Activated CD4-positive, alpha-beta T cell treated with anti-CD3 and anti-CD28 coated beads, Interleukin-2, Interleukin-4, amounts not matched to agents 100 ng/mL and 50 ng/mL, durations not matched to agents 16 hours and 8 hours (primary cell): ENCODE measurements around the gene SHMT1.

ENCODE experiments used
- DNase-seq: peaks from one replicate; pipeline ENCODE4 v3.0.0-alpha.2; 2020; ENCODE audit warnings: low spot score

SHMT1 gene

DNA sequence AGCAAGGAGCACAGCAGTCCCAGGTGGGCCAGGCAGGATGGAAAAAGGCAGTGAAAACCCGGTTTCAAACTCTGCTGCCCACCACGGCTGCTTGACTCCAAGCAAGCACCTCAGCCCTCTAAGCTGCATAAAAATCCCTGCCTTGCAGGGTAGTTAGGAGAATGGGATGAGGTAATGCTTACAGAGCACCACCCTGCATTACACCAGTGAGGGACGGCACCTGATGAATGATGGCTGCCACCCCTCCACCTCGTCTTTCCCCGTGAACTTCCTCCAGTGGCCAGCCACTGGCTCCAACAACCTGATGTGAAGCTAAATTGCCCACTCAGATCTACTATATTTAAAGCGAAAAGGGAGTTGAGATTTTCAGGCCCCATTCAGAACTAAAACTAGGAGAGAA, 81.6 kb downstream of the SHMT1 start:
- DNase-seq = no peak

DNA sequence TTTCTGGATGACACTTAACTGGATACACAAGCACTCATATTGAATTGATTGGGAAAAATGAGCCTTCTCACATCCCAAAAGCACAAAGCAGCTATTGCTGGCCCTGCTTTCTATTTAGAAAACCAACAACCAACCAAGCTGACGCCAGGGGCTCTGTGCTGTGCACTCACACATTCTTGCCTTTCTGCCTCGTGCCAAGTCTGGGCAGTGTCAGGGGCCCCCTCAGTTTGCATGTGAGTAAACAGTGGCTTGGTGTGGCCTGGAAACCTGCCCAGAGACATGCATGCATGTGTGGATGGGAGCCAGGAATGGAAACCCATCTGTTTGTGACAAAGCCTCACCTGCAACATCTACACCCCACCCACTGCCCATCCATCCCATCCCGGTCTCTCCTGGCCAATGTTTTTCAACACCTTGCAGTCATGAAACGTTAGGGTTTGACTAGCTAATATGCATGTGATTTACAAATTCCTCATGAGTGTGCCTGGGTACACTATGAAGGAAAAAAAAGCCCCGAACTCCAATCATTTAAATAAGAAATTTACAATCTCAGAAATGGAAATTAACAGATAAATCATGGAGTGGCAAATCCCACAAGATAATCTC, 82.5 kb downstream of the SHMT1 start:
- no peak for DNase-seq

DNA sequence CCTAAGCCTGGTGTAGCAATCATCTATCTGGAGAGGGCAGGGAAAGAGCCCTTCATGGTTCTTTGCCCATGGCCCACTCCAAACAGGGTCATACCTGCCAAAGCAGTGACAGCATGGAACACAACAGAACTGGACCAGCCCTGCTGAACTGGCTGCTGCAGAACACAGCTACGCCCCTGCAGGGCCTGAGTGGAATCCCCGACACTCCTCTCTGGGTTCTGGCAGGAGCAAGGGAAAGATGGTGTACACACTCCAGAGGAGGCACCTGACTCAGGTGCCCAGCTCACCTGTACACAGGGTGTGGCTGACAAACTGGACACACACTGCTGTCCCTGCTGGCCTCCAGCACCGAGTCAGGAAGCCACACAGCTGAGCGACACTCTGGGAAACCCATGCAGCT, 83.1 kb downstream of the SHMT1 start:
- DNase-seq = no peak

DNA sequence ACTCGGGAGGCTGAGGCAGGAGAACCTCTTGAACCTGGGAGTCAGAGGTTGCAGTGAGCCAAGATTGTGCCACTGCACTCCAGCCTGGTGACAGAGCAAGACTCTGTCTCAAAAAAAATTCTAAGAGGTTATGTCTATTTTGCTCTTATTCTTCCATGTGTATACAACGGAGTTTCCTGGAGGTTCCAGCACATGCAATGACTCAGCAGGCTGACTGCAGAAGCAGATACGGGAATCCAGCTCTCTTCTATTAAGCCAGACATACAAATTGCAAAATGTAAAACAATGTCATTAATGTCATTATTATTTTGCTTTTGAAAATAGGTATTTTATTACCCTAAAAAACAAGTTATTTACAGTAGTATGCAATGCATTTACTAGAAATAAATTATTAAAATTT, 84.5 kb downstream of the SHMT1 start:
- DNase-seq = no peak
